Measurements from ENCODE around the gene DENND2A.

Gene DENND2A

GRCh38 chr7:140521421-140521820 lies 119.2 kb downstream of the DENND2A start:
- no peak for TF ChIP-seq FOXM1 (IDR thresholded peaks at IDR 0.05; ENCODE audit: borderline replicate concordance, low read depth)
- TF ChIP-seq RAD21 (IDR thresholded peaks at IDR 0.05; ENCODE audit: low read depth): no peak
- TF ChIP-seq TEAD4 (IDR thresholded peaks at IDR 0.05): no peak
- no peak for TF ChIP-seq EP300 (IDR thresholded peaks at IDR 0.05; ENCODE audit: borderline replicate concordance)
- no peak for TF ChIP-seq USF1 (IDR thresholded peaks at IDR 0.05)
- TF ChIP-seq CEBPB (IDR thresholded peaks at IDR 0.05): no peak
- TF ChIP-seq ZBTB7A (IDR thresholded peaks at IDR 0.05; ENCODE audit: low read depth): no peak
- no peak for TF ChIP-seq EGR1 (IDR thresholded peaks at IDR 0.05)
- no peak for TF ChIP-seq CREB1 (IDR thresholded peaks at IDR 0.05; ENCODE audit: low read depth)
- TF ChIP-seq MAX (IDR thresholded peaks at IDR 0.05): no peak
- no peak for TF ChIP-seq YY1 (IDR thresholded peaks at IDR 0.05; ENCODE audit: low read depth)
- TF ChIP-seq NFIC (IDR thresholded peaks at IDR 0.05): no peak
- no peak for TF ChIP-seq TCF12 (IDR thresholded peaks at IDR 0.05; ENCODE audit: low read depth)

- no peak for TF ChIP-seq TEAD4 (IDR thresholded peaks at IDR 0.05)
- TF ChIP-seq EGR1 (IDR thresholded peaks at IDR 0.05): no peak
These were observed 121.6 kb downstream of the DENND2A start for GRCh38 chr7:140519007-140519399.

GRCh38 chr7:140518370-140519006 lies 122.1 kb downstream of the DENND2A start:
- no peak for TF ChIP-seq REST (IDR thresholded peaks at IDR 0.05; ENCODE audit: low read depth)
- no peak for TF ChIP-seq FOXM1 (IDR thresholded peaks at IDR 0.05; ENCODE audit: borderline replicate concordance, low read depth)

- no peak for TF ChIP-seq NFIC (IDR thresholded peaks at IDR 0.05)
- TF ChIP-seq REST (IDR thresholded peaks at IDR 0.05; ENCODE audit: low read depth): peak; percentile 25; the same call in 1 of the 2 replicates
- no peak for TF ChIP-seq YY1 (IDR thresholded peaks at IDR 0.05; ENCODE audit: low read depth)
- no peak for TF ChIP-seq MAX (IDR thresholded peaks at IDR 0.05)
- peak; percentile 99 for TF ChIP-seq RAD21 (IDR thresholded peaks at IDR 0.05; ENCODE audit: low read depth)
These were observed 122.9 kb downstream of the DENND2A start for GRCh38 chr7:140517546-140518369.

GRCh38 chr7:140512317-140513000 lies 128.2 kb downstream of the DENND2A start:
- TF ChIP-seq NFIC (IDR thresholded peaks at IDR 0.05) (peak; percentile 71), USF1 (IDR thresholded peaks at IDR 0.05) (no peak)

GRCh38 chr7:140509789-140510188 lies 130.8 kb downstream of the DENND2A start:
- TF ChIP-seq YY1 (IDR thresholded peaks at IDR 0.05; ENCODE audit: low read depth) (no peak), FOXM1 (IDR thresholded peaks at IDR 0.05; ENCODE audit: borderline replicate concordance, low read depth) (no peak), REST (IDR thresholded peaks at IDR 0.05; ENCODE audit: low read depth) (no peak), TEAD4 (IDR thresholded peaks at IDR 0.05) (no peak), EGR1 (IDR thresholded peaks at IDR 0.05) (no peak), ZBTB7A (IDR thresholded peaks at IDR 0.05; ENCODE audit: low read depth) (no peak), USF1 (IDR thresholded peaks at IDR 0.05) (no peak), MAX (IDR thresholded peaks at IDR 0.05) (no peak), CREB1 (IDR thresholded peaks at IDR 0.05; ENCODE audit: low read depth) (no peak), EP300 (IDR thresholded peaks at IDR 0.05; ENCODE audit: borderline replicate concordance) (no peak), RAD21 (IDR thresholded peaks at IDR 0.05; ENCODE audit: low read depth) (no peak), CEBPB (IDR thresholded peaks at IDR 0.05) (no peak), TCF12 (IDR thresholded peaks at IDR 0.05; ENCODE audit: low read depth) (no peak), TAF1 (IDR thresholded peaks at IDR 0.05; ENCODE audit: low read depth) (no peak), NFIC (IDR thresholded peaks at IDR 0.05) (no peak)
